ENCODE results near the gene TRAF6.

GRCh38 chr11:36437413-36437812 lies 72.7 kb downstream of the TRAF6 start:
- no peak for TF ChIP-seq CTCF (IDR thresholded peaks at IDR 0.05; ENCODE audit: borderline replicate concordance, extremely low read depth, low read length, poor library complexity, severe bottlenecking)
- TF ChIP-seq EZH2 (IDR thresholded peaks at IDR 0.05; ENCODE audit: borderline replicate concordance, low read depth, low read length, severe bottlenecking): no peak
